Stimulated activated CD8-positive, alpha-beta memory T cell treated with anti-CD3 and anti-CD28 coated beads, Interleukin-15, amount 100 ng/mL, for 24 hours (primary cell): ENCODE measurements around the gene PINK1.
"Not testable (repeated sequence)": the region's sequence is repeated elsewhere in the genome, so short reads cannot be mapped to it uniquely, and the experiment has no call there.

ENCODE experiments used
- DNase-seq: peaks from one replicate; pipeline ENCODE4 v3.0.0-alpha.2; 2020; ENCODE audit warnings: low read depth

The PINK1 gene

DNA sequence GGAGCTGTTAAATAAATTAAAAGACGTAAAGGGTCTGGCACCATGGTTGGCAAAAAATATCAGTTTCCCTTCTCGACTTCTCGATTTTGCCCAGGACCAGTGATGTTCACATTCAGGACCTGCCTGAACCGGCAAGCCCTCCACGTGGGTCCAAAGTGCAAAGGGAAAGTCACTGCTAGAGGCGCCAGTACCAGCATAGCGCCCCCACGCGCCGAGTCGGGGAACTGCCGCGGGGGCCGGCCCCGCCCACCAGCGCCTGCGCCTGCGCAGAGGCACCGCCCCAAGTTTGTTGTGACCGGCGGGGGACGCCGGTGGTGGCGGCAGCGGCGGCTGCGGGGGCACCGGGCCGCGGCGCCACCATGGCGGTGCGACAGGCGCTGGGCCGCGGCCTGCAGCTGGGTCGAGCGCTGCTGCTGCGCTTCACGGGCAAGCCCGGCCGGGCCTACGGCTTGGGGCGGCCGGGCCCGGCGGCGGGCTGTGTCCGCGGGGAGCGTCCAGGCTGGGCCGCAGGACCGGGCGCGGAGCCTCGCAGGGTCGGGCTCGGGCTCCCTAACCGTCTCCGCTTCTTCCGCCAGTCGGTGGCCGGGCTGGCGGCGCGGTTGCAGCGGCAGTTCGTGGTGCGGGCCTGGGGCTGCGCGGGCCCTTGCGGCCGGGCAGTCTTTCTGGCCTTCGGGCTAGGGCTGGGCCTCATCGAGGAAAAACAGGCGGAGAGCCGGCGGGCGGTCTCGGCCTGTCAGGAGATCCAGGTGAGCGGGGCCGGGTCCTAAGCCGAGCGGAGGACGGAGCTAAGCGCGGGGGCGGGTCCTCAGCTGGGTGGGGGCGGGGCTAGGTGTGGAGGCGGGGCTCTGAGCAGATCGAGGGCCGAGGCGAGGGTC lies at the start of gene PINK1:
Gene PINK1 (plus strand): TSS at position 269 of the 875 bp plus-strand sequence. CDS start 91 bp downstream, at position 360.
- DNase-seq: peak; percentile 90

DNA sequence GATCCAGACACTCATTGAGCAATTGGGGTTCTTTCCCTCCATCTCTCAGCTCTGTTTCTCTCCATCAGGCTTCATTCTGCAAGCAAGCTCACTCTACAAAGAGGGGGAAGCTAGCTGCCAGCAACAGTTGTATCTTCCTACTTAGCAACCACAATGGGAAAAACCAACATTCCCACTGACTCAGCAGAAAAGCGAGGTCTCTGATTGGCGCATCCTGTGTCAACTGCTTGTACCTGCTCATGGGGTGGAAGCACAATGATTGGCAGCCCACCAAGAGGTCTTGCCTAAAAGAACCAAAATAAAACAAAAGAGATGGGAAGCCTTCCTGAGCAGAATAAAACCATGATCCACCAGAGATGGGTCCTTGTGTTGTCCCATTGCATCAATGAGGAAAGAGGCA lies 48.4 kb upstream of the PINK1 start:
- DNase-seq: no peak

DNA sequence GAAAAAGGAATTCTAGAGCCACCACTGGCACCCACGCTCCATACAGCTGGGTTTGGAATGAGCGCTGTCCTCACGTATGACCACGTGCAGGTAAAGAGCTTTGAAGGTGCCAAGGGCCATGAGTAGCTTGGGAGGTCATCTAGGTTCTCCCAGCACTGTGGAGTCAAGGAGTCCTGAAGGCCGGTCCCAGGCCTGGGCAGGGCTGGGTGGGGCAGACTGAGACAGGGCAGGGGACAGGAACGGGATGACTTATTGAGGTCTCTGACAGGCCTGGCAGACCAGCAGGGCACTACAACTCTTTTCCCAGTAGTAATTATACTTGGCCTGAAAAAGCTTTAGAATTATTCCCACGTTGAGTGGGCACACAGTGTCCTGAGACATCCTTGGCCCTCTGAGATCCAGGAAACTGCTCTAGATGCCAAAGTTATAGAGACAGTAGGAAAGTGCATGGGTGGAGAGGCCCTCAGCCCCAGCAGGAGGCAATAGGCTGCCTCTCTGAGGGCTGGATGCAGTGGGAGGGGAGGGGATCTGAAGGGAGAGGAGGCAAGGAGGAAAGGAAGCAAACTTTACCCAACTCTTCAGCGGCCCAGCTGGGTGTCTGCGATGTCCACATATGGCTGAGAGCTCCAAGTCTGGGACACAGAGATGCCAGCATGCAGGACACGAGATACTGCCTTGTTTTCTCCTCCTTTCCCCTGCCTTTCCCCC lies 46.2 kb upstream of the PINK1 start:
- no peak for DNase-seq

DNA sequence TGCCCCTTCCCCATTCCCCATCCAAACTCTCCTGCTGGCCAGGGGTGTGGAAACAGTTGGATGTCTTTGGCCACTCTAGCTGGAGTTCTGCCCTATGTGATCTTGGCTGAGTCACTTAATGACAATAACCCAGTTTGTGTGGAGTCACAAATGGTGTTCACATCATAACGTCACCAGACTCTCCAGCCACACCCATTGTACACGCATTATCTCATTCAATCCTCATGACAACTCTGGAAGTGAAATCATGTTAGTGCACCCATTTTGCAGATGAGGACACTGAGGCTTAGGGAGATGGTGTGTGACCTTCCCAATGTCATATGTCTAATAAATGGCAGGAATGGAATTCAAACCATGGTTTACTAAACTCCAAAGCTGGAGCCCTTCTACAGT lies 45.6 kb upstream of the PINK1 start:
- DNase-seq: no peak

DNA sequence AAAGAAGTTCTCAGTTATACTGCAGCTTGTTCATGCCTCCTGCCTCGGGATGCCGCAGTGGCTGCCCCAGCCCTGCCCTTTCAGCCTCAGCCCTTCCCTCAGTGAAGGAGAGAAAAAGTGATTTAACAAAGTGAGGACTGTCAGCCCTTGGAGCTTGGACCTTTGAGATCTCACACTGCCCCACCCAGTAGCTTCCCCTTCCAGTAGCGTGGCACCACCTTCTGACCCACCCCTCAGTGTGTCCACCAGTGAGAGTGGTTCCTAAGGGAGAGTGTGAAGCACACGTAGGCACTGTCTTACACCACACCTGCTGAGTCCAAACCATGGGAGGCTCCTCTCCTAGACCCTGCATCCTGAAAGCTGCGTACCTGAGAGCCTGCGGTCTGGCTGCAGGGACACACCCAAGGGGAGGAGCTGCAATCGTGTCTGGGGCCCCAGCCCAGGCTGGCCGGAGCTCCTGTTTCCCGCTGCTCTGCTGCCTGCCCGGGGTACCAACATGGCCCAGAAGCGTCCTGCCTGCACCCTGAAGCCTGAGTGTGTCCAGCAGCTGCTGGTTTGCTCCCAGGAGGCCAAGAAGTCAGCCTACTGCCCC lies 44.5 kb upstream of the PINK1 start, which contains the start of gene CDA:
Gene CDA (plus strand): TSS at position 464 of the 592 bp plus-strand sequence. CDS start 33 bp downstream, at position 497.
- DNase-seq: no peak

DNA sequence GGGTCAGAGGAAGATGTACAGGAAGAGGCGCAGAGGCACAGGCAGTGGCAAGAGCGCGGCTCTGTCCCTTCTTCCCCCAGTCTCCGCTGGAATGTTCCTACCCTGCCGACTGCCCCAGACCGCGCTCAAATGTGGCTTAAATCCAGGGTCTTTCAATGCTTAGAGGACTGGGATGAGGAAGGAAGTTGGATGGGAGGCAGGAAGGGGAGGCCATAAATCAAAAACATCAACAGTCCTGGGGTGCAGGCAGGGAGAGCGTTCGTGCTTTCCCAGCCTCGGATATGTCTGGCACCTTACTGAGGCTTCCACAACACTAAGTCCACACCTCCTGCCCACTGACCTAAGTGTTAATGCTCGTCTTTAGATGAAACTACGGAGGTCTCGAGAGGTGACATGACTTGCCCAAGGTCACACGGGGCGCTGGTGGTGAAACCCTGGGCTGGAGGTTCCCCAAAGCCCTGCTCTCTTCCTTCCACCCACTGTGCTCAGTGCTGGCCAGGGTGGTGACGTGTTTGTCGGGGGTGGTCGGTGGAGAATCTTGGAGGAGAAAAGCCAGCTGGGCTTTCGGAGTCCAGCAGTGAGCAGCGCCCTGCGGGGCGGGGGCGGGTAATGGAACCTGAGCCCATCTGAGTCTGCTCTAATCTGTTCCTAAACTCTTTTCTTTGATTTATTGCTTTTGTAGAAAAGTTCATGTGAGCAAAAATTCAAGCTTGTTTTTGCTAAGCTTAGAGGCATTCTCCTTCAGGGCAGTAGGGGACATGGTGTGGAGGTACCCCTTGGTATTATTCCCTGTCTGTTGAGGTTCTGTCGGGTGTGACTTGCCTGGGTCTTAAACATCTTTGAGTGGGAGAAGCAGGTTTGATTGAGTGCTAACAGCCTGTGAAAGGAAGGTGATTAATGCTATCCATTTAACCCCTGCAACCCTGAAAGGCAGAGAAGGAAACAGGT lies 43.7 kb upstream of the PINK1 start:
- no peak for DNase-seq

DNA sequence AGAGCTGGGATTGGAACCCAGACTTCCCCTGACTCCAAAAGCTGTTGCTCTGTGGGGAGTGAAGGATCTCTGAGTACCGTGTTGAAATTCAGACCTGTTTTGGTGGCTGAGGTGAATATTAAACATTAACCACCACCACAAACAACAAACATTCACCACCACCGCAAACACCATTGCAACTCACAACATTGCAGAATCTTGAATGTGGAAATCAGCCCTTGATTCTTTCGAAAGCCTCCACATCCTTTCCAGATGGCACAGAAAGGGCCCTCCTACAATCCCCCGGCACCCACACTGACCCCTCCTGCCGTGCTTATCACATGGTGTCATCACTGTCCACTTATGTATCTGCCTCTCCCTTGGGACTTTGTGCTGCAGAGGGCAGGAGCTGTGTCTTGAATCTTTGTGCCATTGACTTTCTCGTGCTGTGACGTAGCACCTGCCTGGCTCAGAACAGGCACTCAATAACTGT lies 42.9 kb upstream of the PINK1 start:
- no peak for DNase-seq

DNA sequence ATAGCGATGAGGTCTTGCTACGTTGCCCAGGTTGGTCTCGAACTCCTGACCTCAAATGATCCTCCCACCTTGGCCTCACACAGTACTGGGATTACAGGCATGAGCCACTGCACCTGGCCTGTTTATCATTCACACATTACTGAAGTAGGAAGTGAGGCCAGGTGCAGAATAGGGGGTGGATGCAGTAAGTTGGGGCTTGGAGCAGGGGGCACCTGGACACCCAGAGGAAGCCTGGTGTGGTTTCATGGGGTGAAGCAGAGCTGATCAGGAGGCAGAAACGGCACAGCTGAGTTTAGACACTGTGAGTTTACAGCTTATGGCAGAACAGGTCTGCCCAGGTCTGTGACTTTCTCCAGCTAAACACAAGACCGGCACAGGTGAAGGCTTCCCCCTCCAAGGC lies 39.5 kb upstream of the PINK1 start:
- no peak for DNase-seq

DNA sequence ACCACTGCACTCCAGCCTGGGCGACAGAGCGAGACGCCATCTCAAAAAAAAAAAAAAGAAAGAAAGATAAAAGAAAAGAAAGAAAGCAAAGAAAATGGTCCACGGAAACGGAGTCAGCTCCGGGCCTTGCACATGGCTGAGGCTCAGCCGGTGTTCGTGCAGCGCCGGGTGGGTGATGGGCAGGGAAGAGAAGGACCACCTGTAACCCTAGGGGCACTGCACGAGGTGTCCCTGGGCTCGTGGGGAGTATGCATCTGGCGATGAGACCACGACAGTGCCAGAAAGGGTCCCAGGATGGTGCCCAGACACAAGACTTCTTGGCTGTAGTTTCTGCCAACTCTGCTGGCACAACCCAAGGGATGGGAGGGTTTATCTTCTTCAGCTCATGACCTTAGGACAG lies 38.5 kb upstream of the PINK1 start:
- no peak for DNase-seq

DNA sequence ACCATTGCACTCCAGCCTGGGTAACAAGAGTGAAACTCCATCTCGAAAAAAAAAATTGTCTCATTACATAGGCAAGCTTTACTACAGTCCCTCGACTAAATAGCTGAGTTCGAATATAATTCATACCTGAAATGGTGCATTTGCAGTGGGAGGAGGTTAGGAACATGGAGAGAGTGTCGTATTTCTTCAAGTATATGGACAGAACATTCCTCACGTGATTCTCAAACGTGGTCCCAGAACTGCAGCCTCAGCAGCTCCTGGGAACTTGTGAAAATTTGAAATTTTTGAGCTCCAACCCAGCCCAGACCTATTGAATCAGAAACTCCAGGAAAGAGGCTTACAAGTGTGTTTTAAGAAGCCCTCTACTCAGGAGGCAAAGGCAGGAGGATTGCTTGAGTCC lies 37.2 kb upstream of the PINK1 start:
- DNase-seq: no peak

DNA sequence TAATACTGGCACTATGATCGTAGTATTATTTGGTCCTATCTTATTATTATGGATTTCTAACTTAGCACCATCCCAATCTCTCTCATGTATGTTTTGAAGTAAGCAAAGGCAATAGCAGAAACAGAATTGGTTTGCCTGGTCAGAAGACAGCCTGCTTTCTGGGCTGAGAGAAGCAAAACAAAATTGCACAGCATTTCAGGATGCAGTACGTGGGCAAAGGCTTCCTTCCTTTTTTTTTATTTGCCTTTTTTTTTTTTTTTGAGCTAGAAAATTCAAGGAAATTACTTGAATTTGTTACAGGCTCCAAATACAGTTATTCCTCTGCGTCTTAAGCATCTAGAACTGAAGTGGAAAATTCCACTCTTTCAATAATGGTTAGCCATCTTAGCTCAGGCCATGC lies 35.6 kb upstream of the PINK1 start:
- no peak for DNase-seq

DNA sequence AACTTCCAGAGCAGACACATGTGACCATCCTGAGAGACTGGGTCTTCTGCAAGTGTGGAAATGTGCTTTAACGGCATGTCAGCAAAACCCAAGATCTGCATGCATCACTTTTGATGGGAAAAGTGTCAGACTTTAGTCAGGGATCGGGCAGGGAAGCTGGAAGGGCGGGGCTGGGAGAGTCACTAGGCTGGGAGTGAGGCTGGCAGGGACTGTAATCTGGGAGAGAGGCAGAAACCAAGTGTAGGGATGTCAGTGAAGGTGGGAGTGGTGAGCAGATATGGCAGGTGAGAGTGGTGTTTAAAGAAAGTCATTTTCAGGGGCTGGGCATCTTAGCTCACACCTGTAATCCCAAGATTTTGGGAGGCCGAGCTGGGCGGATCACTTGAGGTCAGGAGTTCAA lies 33.1 kb upstream of the PINK1 start:
- DNase-seq: no peak

DNA sequence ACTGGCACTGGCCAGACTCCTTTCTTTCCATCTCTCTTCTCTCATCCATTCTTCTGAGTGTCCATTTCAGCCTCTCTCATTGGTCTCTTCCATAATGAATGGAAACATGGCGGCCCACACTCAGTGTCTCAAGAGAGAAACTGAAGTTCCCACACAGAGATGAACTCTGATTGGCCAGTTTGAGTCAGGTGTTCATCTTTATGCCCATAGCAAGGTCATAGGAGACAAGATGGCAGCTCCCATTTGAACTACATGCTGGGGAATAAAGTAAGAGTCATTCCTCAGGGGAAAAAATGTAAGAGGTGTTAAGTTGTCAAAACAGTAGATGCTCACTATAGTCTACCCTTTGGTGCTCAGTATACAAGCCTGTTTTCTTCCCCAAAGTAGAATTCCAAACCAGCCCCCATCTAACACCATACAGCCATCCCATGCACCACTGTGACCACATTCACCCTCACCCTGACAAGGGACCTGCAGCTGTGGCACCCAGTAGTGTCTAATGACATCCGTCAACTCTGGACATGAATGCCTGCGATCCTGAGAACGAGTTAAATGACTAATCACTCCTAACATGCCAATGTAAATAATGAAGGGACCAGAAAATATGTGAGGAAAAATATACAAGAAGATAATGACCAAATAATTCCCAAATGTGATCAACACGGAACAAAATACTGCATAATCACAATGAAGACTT lies 32.0 kb upstream of the PINK1 start:
- DNase-seq: no peak

DNA sequence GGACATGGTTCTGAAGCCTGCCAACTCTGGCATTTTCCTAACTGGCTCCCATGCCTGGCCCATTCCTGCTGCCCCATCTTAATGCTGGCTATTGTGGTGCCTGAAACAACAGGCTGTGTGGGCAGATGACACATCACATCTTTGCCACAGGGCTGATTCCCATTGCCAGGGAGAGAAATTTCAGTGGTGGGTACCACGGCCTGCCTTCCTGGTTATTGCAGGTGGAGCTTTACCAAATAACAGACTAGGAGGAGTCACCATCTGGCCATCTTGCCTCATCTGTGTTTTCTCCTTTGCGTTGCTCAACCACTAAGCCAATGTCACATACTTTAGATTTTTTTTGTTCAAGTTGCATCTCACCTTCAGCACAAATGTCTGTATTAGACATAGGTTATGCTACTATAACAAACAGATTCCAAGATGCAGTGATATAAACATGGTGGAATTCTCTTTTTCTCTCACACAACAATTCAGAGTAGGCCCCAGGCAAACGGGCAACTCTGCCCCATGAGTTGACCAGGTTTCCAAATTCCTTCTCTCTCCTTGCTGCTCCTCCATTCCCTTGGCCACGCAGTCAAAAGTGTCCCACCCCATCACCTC lies 30.3 kb upstream of the PINK1 start:
- no peak for DNase-seq

DNA sequence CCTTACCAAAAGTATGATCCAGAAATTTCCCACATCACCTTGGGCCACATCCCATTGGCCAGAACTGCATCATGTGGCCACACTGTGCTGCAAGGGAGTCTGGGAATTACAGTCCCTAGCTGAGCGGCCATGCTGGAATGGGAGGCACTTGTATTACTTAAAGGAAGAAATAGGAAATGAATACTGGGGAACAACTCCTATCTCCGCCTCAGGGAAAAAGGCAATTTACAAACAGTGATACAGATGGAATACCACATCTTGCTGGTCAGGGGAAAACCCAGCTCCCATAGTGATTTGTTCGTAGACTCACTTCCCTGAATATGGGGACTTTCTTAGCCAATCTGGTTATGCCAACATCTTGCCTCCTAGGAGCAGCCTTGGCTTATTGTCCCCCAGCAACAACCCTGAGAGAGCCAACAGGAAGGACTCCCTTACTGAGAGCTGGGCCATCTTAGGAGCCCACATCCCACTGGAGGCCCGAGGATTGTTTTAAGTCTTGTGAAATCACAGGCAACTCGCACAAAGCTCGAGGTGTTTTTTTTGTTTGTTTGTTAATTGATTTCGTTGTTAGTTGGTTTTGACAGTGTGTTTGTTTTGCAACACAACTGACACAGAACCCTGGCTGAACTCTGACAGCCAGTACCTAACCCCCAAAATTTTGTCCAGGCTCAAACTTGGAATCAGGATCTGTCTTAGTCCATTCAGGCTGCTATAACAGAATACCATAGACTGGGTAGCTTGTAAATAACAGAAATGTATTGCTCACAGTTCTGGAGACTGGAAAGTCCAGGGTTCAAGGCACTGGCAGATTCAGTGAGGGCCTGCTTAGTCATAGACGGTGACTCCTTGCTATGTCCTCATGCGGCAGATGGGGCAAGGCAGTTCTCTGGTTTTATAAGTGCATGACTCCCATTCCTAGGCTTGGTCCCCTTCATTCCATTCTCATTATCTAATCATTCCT lies 29.5 kb upstream of the PINK1 start:
- no peak for DNase-seq

DNA sequence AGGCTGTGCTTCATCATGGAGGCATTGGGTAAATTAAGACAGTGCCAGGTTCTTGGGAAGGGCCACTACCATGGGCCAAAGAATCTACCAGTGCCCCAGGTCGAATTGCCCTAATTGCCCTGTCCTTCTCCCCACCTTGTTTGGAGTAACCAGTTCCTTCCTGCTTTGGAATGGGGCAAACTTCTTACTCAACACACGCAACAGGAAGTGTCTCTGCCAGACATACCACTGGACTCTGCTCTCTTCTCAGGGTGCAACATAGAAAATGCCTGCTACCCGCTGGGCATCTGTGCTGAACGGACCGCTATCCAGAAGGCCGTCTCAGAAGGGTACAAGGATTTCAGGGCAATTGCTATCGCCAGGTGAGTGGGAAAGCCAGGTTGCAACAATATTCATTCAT lies 28.6 kb upstream of the PINK1 start:
- DNase-seq: no peak

DNA sequence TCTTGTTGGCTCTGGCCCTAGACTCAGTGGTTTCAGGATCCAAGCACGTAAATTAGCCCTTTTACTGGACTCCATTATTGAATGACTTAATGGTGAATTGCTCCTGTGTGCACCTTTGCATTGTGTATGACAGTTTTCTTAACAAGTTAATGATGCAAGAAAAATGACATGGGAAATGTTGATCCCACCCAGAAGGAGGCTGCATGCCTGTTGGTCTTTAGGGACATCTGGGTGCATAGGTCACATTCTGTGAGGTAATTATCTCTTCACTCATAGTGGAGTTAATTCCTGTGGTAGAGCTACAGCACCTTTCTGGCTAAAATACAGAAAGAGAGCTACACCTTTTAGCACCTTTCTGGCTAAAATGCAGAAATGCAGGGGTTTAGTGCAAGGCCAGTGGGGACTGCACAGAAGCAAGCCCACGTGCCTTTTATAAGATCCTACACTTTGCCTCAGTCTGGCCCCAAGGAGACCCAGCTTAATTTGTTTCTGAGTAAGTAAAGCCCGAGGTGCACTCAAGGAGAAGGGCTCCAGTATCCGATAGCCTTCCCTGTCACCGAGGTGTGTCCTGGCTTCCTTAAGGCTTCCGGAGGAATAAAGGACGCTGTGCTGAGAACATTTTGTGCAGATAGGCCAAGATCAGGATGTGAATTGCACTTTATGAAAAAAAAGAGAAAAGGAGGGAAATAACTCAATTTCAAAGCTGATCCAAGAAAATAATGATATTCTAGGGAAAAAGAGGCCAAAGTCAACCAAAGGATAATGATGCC lies 26.3 kb upstream of the PINK1 start:
- not testable (repeated sequence) for DNase-seq

DNA sequence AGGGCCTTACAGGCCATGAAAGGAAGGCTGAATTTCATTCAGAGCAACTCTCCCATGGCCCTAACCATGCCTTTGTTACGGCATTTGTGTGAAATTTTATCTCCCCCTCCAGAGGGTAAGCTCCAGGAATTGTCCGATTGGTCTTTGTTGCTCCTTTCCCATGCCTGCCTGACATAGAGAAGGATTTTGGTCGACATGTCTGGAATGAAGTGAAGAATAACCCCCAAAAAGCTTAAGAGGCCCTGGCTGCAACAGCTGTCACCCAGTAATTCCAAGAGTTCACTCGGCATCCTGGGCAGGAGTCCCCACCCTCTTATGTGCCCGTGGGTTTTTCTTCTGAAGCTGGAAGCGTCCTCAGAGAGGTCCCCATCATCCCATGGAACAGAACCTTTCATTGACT lies 23.7 kb upstream of the PINK1 start:
- no peak for DNase-seq

DNA sequence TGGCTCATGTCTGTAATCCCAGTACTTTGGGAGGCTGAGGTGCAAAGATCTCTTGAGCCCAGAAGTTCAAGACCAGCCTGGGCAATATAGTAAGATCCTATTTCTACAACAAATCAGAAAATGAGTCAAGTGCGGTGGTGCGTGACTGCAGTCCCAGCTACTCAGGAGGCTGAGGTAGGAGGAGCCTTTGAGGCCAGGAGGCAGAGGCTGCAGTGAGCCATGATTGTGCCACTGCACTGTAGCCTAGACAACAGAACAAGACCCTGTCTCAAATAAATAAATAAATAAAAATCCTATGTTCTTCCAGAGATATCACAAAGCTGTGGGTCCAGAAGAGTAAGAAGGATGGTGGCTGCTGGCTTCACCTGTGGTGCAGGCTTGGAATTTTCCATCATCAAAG lies 22.3 kb upstream of the PINK1 start:
- no peak for DNase-seq
